GM12878 (cell line): ENCODE results near the gene TXNRD1. TPM values are rescaled to one million over a fixed set of nuclear protein-coding genes. Genes with fewer than 3 reads are reported as not detected.
A peak's percentile ranks its signal among the peaks of the same experiment; 100 is the strongest.

ENCODE experiments used
- ATAC-seq: fragments of 200-7000 bp; cut with Tn5 transposase; 3 replicates; pipeline ENCODE4 v1.9.1; 2020; ENCODE audit warnings: mild to moderate bottlenecking, moderate library complexity
- BruUV-seq: library from RNA; stranded (reverse); fragments of 400-500 nt; replicated peaks from 2 replicates; lab custom pipeline; 2021; lab: Mats Ljungman, UMichigan
- CTCF ChIA-PET: fragments of 300-600 bp; sonication (Branson Sonifier 250); formaldehyde crosslinking; extraction: SDS; loops from one replicate; lab custom pipeline; 2021; ENCODE audit warnings: inconsistent platforms; lab: Yijun Ruan, JAX
- POLR2A ChIA-PET: fragments of 350-600 bp; formaldehyde crosslinking; extraction: SDS; loops from one replicate; lab custom pipeline; 2021; ENCODE audit warnings: inconsistent platforms; lab: Charles Lee
- RAD21 ChIA-PET: fragments of 300-600 bp; sonication (Branson Sonifier 250); formaldehyde crosslinking; loops from one replicate; lab custom pipeline; 2023; ENCODE audit warnings: antibody characterized with exemption; ENCODE audit not compliant: unreplicated experiment; lab: Charles Lee
- SMC1A ChIA-PET: fragments of 300-600 bp; sonication (Branson Sonifier 250); formaldehyde crosslinking; loops from one replicate; lab custom pipeline; 2023; ENCODE audit not compliant: unreplicated experiment, uncharacterized antibody; lab: Charles Lee
- DNase-seq: peaks from one replicate; pipeline ENCODE4 v3.0.0-alpha.2; 2011; ENCODE audit warnings: low read depth, low spot score
- FAIRE-seq: peaks from 3 replicates; lab custom pipeline; 2011; peaks lifted over from hg19 to GRCh38; lab: Jason Lieb, UNC
- H2AFZ ChIP-seq: 2 replicates; pipeline ENCODE4 v1.6.0; 2011; ENCODE audit warnings: low read depth, low read length, control low read depth; ENCODE audit not compliant: control insufficient read depth
- H3K27ac ChIP-seq: 2 replicates; pipeline ENCODE4 v1.5.1; 2011; ENCODE audit warnings: control low read depth; ENCODE audit not compliant: control insufficient read depth, insufficient read depth
- H3K27me3 ChIP-seq, 2 experiments: replicated peaks in 1 of 2; 2 replicates each; pipeline versions ENCODE4 v1.6.0 to v1.6.1; 2011; ENCODE audit warnings: low read length in 1 of 2; ENCODE audit not compliant: control insufficient read depth in 2 of 2, insufficient read depth in 2 of 2
- H3K36me3 ChIP-seq, 2 experiments: 2 replicates each; pipeline ENCODE4 v1.5.1; 2011; ENCODE audit warnings: low read length in 1 of 2; ENCODE audit not compliant: control insufficient read depth in 2 of 2, insufficient read depth in 2 of 2
- H3K4me1 ChIP-seq: 2 replicates; pipeline ENCODE4 v1.6.1; 2011; ENCODE audit warnings: mild to moderate bottlenecking, low read length, moderate library complexity, mixed read lengths; ENCODE audit not compliant: control insufficient read depth, insufficient read depth
- H3K4me2 ChIP-seq: 2 replicates; pipeline ENCODE4 v1.6.0; 2011; ENCODE audit warnings: control low read depth; ENCODE audit not compliant: control insufficient read depth, insufficient read depth
- H3K4me3 ChIP-seq: fragments of 200-600 bp; sonication (generic); 2 replicates; pipeline ENCODE4 v1.5.1; 2016
- H3K79me2 ChIP-seq: 2 replicates; pipeline ENCODE4 v1.6.0; 2011; ENCODE audit warnings: low read length; ENCODE audit not compliant: control insufficient read depth, insufficient read depth
- H3K9ac ChIP-seq: 2 replicates; pipeline ENCODE4 v1.8.0; 2011; ENCODE audit warnings: low read length, control low read depth, mixed read lengths; ENCODE audit not compliant: control insufficient read depth, insufficient read depth
- H3K9me3 ChIP-seq: replicated peaks from 3 replicates; pipeline ENCODE4 v1.5.1; 2011; ENCODE audit warnings: mild to moderate bottlenecking, low read length; ENCODE audit not compliant: control insufficient read depth, insufficient read depth
- H4K20me1 ChIP-seq: 2 replicates; pipeline ENCODE4 v1.6.0; 2011; ENCODE audit not compliant: control insufficient read depth, insufficient read depth
- EGR1 ChIP-seq, 2 experiments: IDR thresholded peaks; 1 replicate in 1 of 2; 2 replicates in 1 of 2; pipeline ENCODE4 v1.6.1; 2011 to 2012; ENCODE audit warnings: low read depth in 2 of 2, low read length in 2 of 2, borderline replicate concordance in 1 of 2, mild to moderate bottlenecking in 1 of 2, moderate library complexity in 1 of 2
- FOXK2 ChIP-seq: fragments of 450-650 bp; IDR thresholded peaks from 2 replicates; pipeline ENCODE4 v1.6.1; 2017; ENCODE audit warnings: mild to moderate bottlenecking, moderate library complexity
- FOXM1 ChIP-seq: IDR thresholded peaks from 2 replicates; pipeline ENCODE4 v1.6.1; 2012; ENCODE audit warnings: low read depth, mild to moderate bottlenecking, inconsistent platforms, low read length, moderate library complexity
- IRF4 ChIP-seq: IDR thresholded peaks from 2 replicates; pipeline ENCODE4 v1.6.1; 2011; ENCODE audit warnings: low read depth, low read length
- NBN ChIP-seq: fragments of 450-650 bp; IDR thresholded peaks from 2 replicates; pipeline ENCODE4 v1.6.1; 2016
- NR2F1 ChIP-seq: fragments of 450-650 bp; conservative IDR thresholded peaks from 2 replicates; pipeline ENCODE4 v1.6.1; 2017; ENCODE audit warnings: mild to moderate bottlenecking
- PAX5 ChIP-seq: IDR thresholded peaks from 2 replicates; pipeline ENCODE4 v1.6.1; 2011; ENCODE audit warnings: low read depth, low read length, borderline replicate concordance
- RBBP5 ChIP-seq: fragments of 200-600 bp; sonication (generic); conservative IDR thresholded peaks from 2 replicates; pipeline ENCODE4 v1.6.1; 2016
- WGBS: methylation state at CpG from one replicate; pipeline ENCODE4 v1.1.6; 2016; ENCODE audit warnings: low lambda C conversion rate; ENCODE audit not compliant: insufficient replicate concordance, insufficient coverage; ENCODE audit errors: missing lambda C conversion rate; 5-methylcytosine and 5-hydroxymethylcytosine counted together
- in situ Hi-C: fragments of 300-500 bp; cut with MboI; formaldehyde crosslinking; loops from 9 replicates; pipeline ENCODE4 v1.14.3; 2018; ENCODE audit warnings: mixed read lengths
- intact Hi-C: fragments of 100-400 bp; cut with micrococcal nuclease; formaldehyde crosslinking; loops from one replicate; pipeline ENCODE4 v1.14.2; 2022; ENCODE audit not compliant: unreplicated experiment
- polyA plus RNA-seq, 11 experiments: library from polyadenylated mRNA; depleted of rRNA in 4 of 11; unstranded in 6 of 11; stranded (reverse) in 5 of 11; fragments of >200 nt; fragmentation: Nextera tagmentation in 4 of 11; fragmentation: Illumina TruSeq in 1 of 11; extraction: Ambion mirVana in 4 of 11; extraction: Trizol in 1 of 11; gene quantifications; 1 replicate in 1 of 11; 2 replicates in 10 of 11; pipeline versions ENCODE4 v1.2.1 to v1.2.3, GENCODE V29; 2011 to 2016; ENCODE audit warnings: inconsistent platforms in 2 of 11, missing spikeins in 2 of 11, low read depth in 1 of 11
- total RNA-seq, 4 experiments: library from RNA; depleted of rRNA in 3 of 4; stranded (reverse); fragments of >200 nt in 3 of 4; fragmentation: Illumina TruSeq in 1 of 4; extraction: Trizol in 1 of 4; gene quantifications; 2 replicates each; pipeline versions ENCODE4 v1.2.1 to v1.2.3, GENCODE V29; 2013 to 2021
- TF ChIP-seq, protein P1 (sequence below): IDR thresholded peaks from 2 replicates; pipeline ENCODE4 v1.6.1; 2012; ENCODE audit warnings: low read depth, low read length, improper control_type of control experiment
- TF ChIP-seq, protein P2 (sequence below): IDR thresholded peaks from 2 replicates; pipeline ENCODE4 v1.6.1; 2011; ENCODE audit warnings: low read depth, low read length, improper control_type of control experiment, borderline replicate concordance
- TF ChIP-seq, protein P3 (sequence below): fragments of 450-650 bp; IDR thresholded peaks from 2 replicates; pipeline ENCODE4 v1.6.1; 2018; ENCODE audit warnings: mild to moderate bottlenecking, low read depth, moderate library complexity; ENCODE audit not compliant: partially characterized antibody
- TF ChIP-seq, protein P4 (sequence below): fragments of 450-650 bp; IDR thresholded peaks from 2 replicates; pipeline ENCODE4 v1.6.1; 2017; ENCODE audit warnings: mild to moderate bottlenecking, moderate library complexity
- TF ChIP-seq, protein P5 (sequence below): fragments of 450-650 bp; IDR thresholded peaks from 2 replicates; pipeline ENCODE4 v1.6.1; 2016; ENCODE audit warnings: mild to moderate bottlenecking

The TXNRD1 gene
- total and polyA plus RNA-seq, 10 of the 15 experiments (the other 5 are each of a cell fraction or from before 2014, with no cell fraction given), result 52.6 to 84.6 (median 67.8) TPM

DNA sequence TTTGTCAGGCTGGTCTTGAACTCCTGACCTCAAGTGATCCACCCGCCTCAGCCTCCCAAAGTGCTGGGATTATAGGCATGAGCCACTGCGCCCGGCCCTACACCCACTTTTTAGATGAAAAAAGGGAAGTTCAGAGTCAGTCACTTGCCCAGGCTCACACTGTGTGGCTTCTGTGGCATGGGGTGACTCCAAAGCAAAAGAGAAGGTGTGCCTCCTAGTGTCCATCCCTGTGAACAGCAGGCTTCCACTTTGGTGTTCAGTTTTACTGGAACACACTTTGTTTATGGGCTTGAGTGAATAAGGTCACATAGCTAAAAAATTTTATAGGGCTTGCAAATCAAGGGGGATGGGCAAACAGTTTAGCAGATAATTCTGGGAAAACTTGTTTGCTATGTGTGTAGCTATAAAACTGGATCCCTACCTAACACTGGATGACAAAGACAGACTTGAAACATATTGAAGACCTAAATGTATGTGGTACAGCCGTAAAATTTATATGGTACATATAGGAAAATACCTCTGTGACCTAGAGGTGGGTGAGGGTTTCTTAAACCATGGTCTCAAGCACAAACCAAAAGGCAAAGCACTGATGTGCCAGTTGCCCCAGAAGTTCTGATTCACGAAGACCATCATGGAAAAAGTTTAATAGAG, 142.9 kb downstream of the TXNRD1 start:
- DNase-seq, result peak; percentile 44
- in situ Hi-C loops (no loop called here), intact Hi-C loops (loop anchor here (1.0 to 10.0 kb wide), 4 partner anchors 143 to 474 kb away; partner anchors contain the start of genes GLT8D2 and TXNRD1)
- POLR2A ChIA-PET, result interaction anchor here (0.6 kb wide), 1 partner anchor 23 kb away, joined by 3 read pairs; no protein-coding TSS in a partner anchor
- 43% methylated on average over 5 of the region's 5 CpGs for WGBS
- no peaks in the 10 kb centered on the region for H3K4me1 ChIP-seq
- peak; percentile 96 for ATAC-seq
- no peaks in the 10 kb centered on the region for H3K27me3 ChIP-seq
- CTCF ChIA-PET, result interaction anchor here (0.5 to 4.1 kb wide), 17 partner anchors 10 to 702 kb away, joined by 3 to 33 read pairs (median 4); partner anchors contain the start of gene HSP90B1
- no peak overlapping the region for H3K4me3 ChIP-seq
- no peak overlapping the region for H2AFZ ChIP-seq
- H3K79me2 ChIP-seq, result no peaks in the 10 kb centered on the region
- no peaks in the 10 kb centered on the region for H3K36me3 ChIP-seq
- RAD21 ChIA-PET, result interaction anchor here (0.7 to 1.5 kb wide), 5 partner anchors 23 to 498 kb away, joined by 3 to 5 read pairs (median 3); partner anchors contain the start of gene TXNRD1
- no peak overlapping the region for H3K9ac ChIP-seq
- FAIRE-seq, result peak; percentile 89
- no TSS peak for BruUV-seq
- SMC1A ChIA-PET, result interaction anchor here (0.7 to 1.9 kb wide), 15 partner anchors 16 to 694 kb away, joined by 3 to 4 read pairs (median 3); no protein-coding TSS in a partner anchor
- H3K27ac ChIP-seq, result no peak overlapping the region
- no peak overlapping the region for H3K4me2 ChIP-seq
- no peaks in the 10 kb centered on the region for H3K9me3 ChIP-seq
- H4K20me1 ChIP-seq, result no peaks in the 10 kb centered on the region
- TF ChIP-seq FOXM1, result no peak
- TF ChIP-seq, protein P1, sequence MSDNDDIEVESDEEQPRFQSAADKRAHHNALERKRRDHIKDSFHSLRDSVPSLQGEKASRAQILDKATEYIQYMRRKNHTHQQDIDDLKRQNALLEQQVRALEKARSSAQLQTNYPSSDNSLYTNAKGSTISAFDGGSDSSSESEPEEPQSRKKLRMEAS, result no peak
- TF ChIP-seq PAX5, result 0 out of 2 replicates have a peak, but pooled peaks have one; percentile 24
- peak; percentile 46; the same call in 1 of the 2 replicates for TF ChIP-seq IRF4
- TF ChIP-seq EGR1 (IDR thresholded peaks at IDR 0.05; ENCODE audit: borderline replicate concordance in 1 of 2, low read depth in 2 of 2, low read length in 2 of 2), result 0 out of 3 replicates have a peak, but pooled peaks of 1 of the 2 experiments have one; percentile 17
- TF ChIP-seq FOXK2, result no peak
- TF ChIP-seq, protein P2, sequence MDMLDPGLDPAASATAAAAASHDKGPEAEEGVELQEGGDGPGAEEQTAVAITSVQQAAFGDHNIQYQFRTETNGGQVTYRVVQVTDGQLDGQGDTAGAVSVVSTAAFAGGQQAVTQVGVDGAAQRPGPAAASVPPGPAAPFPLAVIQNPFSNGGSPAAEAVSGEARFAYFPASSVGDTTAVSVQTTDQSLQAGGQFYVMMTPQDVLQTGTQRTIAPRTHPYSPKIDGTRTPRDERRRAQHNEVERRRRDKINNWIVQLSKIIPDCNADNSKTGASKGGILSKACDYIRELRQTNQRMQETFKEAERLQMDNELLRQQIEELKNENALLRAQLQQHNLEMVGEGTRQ, result no peak
- TF ChIP-seq NR2F1, result peak; percentile 52
- TF ChIP-seq, protein P3, sequence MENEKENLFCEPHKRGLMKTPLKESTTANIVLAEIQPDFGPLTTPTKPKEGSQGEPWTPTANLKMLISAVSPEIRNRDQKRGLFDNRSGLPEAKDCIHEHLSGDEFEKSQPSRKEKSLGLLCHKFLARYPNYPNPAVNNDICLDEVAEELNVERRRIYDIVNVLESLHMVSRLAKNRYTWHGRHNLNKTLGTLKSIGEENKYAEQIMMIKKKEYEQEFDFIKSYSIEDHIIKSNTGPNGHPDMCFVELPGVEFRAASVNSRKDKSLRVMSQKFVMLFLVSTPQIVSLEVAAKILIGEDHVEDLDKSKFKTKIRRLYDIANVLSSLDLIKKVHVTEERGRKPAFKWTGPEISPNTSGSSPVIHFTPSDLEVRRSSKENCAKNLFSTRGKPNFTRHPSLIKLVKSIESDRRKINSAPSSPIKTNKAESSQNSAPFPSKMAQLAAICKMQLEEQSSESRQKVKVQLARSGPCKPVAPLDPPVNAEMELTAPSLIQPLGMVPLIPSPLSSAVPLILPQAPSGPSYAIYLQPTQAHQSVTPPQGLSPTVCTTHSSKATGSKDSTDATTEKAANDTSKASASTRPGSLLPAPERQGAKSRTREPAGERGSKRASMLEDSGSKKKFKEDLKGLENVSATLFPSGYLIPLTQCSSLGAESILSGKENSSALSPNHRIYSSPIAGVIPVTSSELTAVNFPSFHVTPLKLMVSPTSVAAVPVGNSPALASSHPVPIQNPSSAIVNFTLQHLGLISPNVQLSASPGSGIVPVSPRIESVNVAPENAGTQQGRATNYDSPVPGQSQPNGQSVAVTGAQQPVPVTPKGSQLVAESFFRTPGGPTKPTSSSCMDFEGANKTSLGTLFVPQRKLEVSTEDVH, result no peak
- no peak for TF ChIP-seq RBBP5
- TF ChIP-seq, protein P4, sequence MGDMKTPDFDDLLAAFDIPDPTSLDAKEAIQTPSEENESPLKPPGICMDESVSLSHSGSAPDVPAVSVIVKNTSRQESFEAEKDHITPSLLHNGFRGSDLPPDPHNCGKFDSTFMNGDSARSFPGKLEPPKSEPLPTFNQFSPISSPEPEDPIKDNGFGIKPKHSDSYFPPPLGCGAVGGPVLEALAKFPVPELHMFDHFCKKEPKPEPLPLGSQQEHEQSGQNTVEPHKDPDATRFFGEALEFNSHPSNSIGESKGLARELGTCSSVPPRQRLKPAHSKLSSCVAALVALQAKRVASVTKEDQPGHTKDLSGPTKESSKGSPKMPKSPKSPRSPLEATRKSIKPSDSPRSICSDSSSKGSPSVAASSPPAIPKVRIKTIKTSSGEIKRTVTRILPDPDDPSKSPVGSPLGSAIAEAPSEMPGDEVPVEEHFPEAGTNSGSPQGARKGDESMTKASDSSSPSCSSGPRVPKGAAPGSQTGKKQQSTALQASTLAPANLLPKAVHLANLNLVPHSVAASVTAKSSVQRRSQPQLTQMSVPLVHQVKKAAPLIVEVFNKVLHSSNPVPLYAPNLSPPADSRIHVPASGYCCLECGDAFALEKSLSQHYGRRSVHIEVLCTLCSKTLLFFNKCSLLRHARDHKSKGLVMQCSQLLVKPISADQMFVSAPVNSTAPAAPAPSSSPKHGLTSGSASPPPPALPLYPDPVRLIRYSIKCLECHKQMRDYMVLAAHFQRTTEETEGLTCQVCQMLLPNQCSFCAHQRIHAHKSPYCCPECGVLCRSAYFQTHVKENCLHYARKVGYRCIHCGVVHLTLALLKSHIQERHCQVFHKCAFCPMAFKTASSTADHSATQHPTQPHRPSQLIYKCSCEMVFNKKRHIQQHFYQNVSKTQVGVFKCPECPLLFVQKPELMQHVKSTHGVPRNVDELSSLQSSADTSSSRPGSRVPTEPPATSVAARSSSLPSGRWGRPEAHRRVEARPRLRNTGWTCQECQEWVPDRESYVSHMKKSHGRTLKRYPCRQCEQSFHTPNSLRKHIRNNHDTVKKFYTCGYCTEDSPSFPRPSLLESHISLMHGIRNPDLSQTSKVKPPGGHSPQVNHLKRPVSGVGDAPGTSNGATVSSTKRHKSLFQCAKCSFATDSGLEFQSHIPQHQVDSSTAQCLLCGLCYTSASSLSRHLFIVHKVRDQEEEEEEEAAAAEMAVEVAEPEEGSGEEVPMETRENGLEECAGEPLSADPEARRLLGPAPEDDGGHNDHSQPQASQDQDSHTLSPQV, result 0 out of 2 replicates have a peak, but pooled peaks have one; percentile 40
- TF ChIP-seq, protein P5, sequence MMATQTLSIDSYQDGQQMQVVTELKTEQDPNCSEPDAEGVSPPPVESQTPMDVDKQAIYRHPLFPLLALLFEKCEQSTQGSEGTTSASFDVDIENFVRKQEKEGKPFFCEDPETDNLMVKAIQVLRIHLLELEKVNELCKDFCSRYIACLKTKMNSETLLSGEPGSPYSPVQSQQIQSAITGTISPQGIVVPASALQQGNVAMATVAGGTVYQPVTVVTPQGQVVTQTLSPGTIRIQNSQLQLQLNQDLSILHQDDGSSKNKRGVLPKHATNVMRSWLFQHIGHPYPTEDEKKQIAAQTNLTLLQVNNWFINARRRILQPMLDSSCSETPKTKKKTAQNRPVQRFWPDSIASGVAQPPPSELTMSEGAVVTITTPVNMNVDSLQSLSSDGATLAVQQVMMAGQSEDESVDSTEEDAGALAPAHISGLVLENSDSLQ, result peak; percentile 11; the same call in 1 of the 2 replicates
- TF ChIP-seq NBN, result 0 out of 2 replicates have a peak, but pooled peaks have one; percentile 8
